SU-DHL-6 (cell line): ENCODE data around the gene NHSL2.

ENCODE experiments used
- H2AFZ ChIP-seq: fragments of 200-600 bp; sonication (generic); 2 replicates; pipeline ENCODE4 v1.6.1; 2014; ENCODE audit warnings: low read depth, mild to moderate bottlenecking, moderate library complexity, mixed read lengths, antibody characterized with exemption, low read length; ENCODE audit not compliant: severe bottlenecking
- H3F3A ChIP-seq: fragments of 200-600 bp; shearing (Covaris generic); 2 replicates; pipeline ENCODE4 v1.6.0; 2016; ENCODE audit warnings: antibody characterized with exemption, mild to moderate bottlenecking; ENCODE audit not compliant: insufficient read depth
- H3K27ac ChIP-seq: fragments of 200-600 bp; sonication (generic); 2 replicates; pipeline ENCODE4 v1.5.1; 2016; ENCODE audit warnings: low read depth, mild to moderate bottlenecking, low read length, moderate library complexity, mixed read lengths
- H3K27me3 ChIP-seq: fragments of 200-600 bp; sonication (generic), shearing (Covaris generic); 2 replicates; pipeline ENCODE4 v1.6.0; 2014; ENCODE audit warnings: mild to moderate bottlenecking, low read length
- H3K36me3 ChIP-seq: fragments of 200-600 bp; sonication (generic); 2 replicates; pipeline ENCODE4 v1.6.1; 2014; ENCODE audit warnings: mild to moderate bottlenecking, low read length, mixed read lengths
- H3K4me2 ChIP-seq: fragments of 300-600, 200-600 bp; shearing (Covaris generic), sonication (generic); 2 replicates; pipeline ENCODE4 v1.6.0; 2014; ENCODE audit warnings: low read length, low read depth, mild to moderate bottlenecking; ENCODE audit not compliant: poor library complexity, severe bottlenecking
- H3K4me3 ChIP-seq: fragments of 200-600 bp; sonication (generic); 2 replicates; pipeline ENCODE4 v1.5.1; 2014; ENCODE audit warnings: antibody characterized with exemption, low read length, mild to moderate bottlenecking, mixed read lengths; ENCODE audit not compliant: insufficient read depth, poor library complexity, severe bottlenecking
- H3K79me2 ChIP-seq: fragments of 200-600 bp; sonication (generic); 2 replicates; pipeline ENCODE4 v1.6.1; 2014; ENCODE audit warnings: mild to moderate bottlenecking, low read length, moderate library complexity; ENCODE audit not compliant: insufficient read depth
- H3K9ac ChIP-seq: fragments of 200-600 bp; sonication (generic); 2 replicates; pipeline ENCODE4 v1.7.0; 2014; ENCODE audit warnings: mild to moderate bottlenecking, low read length
- H3K9me2 ChIP-seq: fragments of 200-600 bp; sonication (generic); replicated peaks from 2 replicates; pipeline ENCODE4 v1.6.1; 2014; ENCODE audit warnings: low read length; ENCODE audit not compliant: insufficient read depth
- H3K9me3 ChIP-seq: fragments of 200-600 bp; sonication (generic); 2 replicates; pipeline ENCODE4 v1.6.1; 2014; ENCODE audit warnings: low read length, mixed read lengths; ENCODE audit not compliant: insufficient read depth
- H4K20me1 ChIP-seq: fragments of 200-600 bp; sonication (generic); 2 replicates; pipeline ENCODE4 v1.6.1; 2014; ENCODE audit warnings: low read depth, mild to moderate bottlenecking, antibody characterized with exemption, low read length, moderate library complexity, mixed read lengths
- CTCF ChIP-seq: fragments of 200-600 bp; sonication (generic); IDR thresholded peaks from one replicate; pipeline ENCODE4 v1.5.1; 2017; ENCODE audit warnings: antibody characterized with exemption, mild to moderate bottlenecking, low read length, moderate library complexity; ENCODE audit not compliant: insufficient read depth, poor library complexity, severe bottlenecking
- EZH2phosphoT487 ChIP-seq: fragments of 200-600 bp; sonication (generic), shearing (Covaris generic); conservative IDR thresholded peaks from 2 replicates; pipeline ENCODE4 v1.6.1; 2018; ENCODE audit warnings: mild to moderate bottlenecking, antibody characterized with exemption, low read length, moderate library complexity, mixed read lengths

NHSL2 gene

GRCh38 chrX:72107320-72107719, 196.7 kb downstream of the NHSL2 start:
- H3K9me3 ChIP-seq: no peaks in the 10 kb centered on the region
- no peaks in the 10 kb centered on the region for H3K9me2 ChIP-seq
- H3K9ac ChIP-seq: no peak overlapping the region
- H4K20me1 ChIP-seq: no peaks in the 10 kb centered on the region
- H3K79me2 ChIP-seq: no peaks in the 10 kb centered on the region
- no peaks in the 10 kb centered on the region for H3K36me3 ChIP-seq
- H3F3A ChIP-seq: no peaks in the 10 kb centered on the region
- no peak for TF ChIP-seq EZH2phosphoT487
- no peak for TF ChIP-seq CTCF
- H3K4me2 ChIP-seq: no peak overlapping the region
- no peak overlapping the region for H3K27ac ChIP-seq
- H3K4me3 ChIP-seq: no peak overlapping the region
- H2AFZ ChIP-seq: no peak overlapping the region
- no peaks in the 10 kb centered on the region for H3K27me3 ChIP-seq

- H2AFZ ChIP-seq: no peak overlapping the region
- H3K9me3 ChIP-seq: no peaks in the 10 kb centered on the region
- no peak overlapping the region for H3K4me3 ChIP-seq
- no peak overlapping the region for H3K27ac ChIP-seq
- no peaks in the 10 kb centered on the region for H3K36me3 ChIP-seq
- H4K20me1 ChIP-seq: no peaks in the 10 kb centered on the region
- no peaks in the 10 kb centered on the region for H3K27me3 ChIP-seq
- H3K4me2 ChIP-seq: no peak overlapping the region
- H3K9me2 ChIP-seq: no peaks in the 10 kb centered on the region
- no peak for TF ChIP-seq CTCF
- no peak for TF ChIP-seq EZH2phosphoT487
- H3F3A ChIP-seq: no peaks in the 10 kb centered on the region
- H3K79me2 ChIP-seq: no peaks in the 10 kb centered on the region
- H3K9ac ChIP-seq: no peak overlapping the region
Observed at GRCh38 chrX:72107841-72108595, 197.4 kb downstream of the NHSL2 start.

GRCh38 chrX:72108666-72109065, 198.0 kb downstream of the NHSL2 start:
- H3K4me2 ChIP-seq: no peak overlapping the region
- H3F3A ChIP-seq: no peaks in the 10 kb centered on the region
- H4K20me1 ChIP-seq: no peaks in the 10 kb centered on the region
- H3K4me3 ChIP-seq: no peak overlapping the region
- H2AFZ ChIP-seq: no peak overlapping the region
- H3K9ac ChIP-seq: no peak overlapping the region
- H3K27me3 ChIP-seq: no peaks in the 10 kb centered on the region
- no peaks in the 10 kb centered on the region for H3K79me2 ChIP-seq
- H3K36me3 ChIP-seq: no peaks in the 10 kb centered on the region
- H3K27ac ChIP-seq: no peak overlapping the region
- TF ChIP-seq EZH2phosphoT487 (no peak), CTCF (no peak)
- no peaks in the 10 kb centered on the region for H3K9me2 ChIP-seq
- H3K9me3 ChIP-seq: no peaks in the 10 kb centered on the region
